GM12875 (cell line): ENCODE data around the gene CX3CR1.

ENCODE experiments used
- H3K4me3 ChIP-seq: one replicate; pipeline ENCODE4 v1.5.1; 2011; ENCODE audit warnings: low read depth, low read length, control low read depth
- CTCF ChIP-seq: IDR thresholded peaks from 2 replicates; pipeline ENCODE4 v1.5.1; 2011; ENCODE audit warnings: low read depth, mild to moderate bottlenecking, control low read depth, inconsistent platforms, low read length, moderate library complexity, borderline replicate concordance; ENCODE audit not compliant: insufficient read depth

Gene CX3CR1

GRCh38 chr3:39282057-39282456 is 2.2 kb upstream of the CX3CR1 start:
- H3K4me3 ChIP-seq, result no peak overlapping the region
- TF ChIP-seq CTCF, result no peak

GRCh38 chr3:39281533-39281932 is 1.7 kb upstream of the CX3CR1 start:
- TF ChIP-seq CTCF, result no peak
- H3K4me3 ChIP-seq, result no peak overlapping the region

GRCh38 chr3:39280571-39280970 is 735 bp upstream of the CX3CR1 start:
- no peak overlapping the region for H3K4me3 ChIP-seq
- no peak for TF ChIP-seq CTCF

- no peak overlapping the region for H3K4me3 ChIP-seq
- no peak for TF ChIP-seq CTCF
Measured at GRCh38 chr3:39278616-39278935, 1.3 kb downstream of the CX3CR1 start.

- TF ChIP-seq CTCF, result no peak
- no peak overlapping the region for H3K4me3 ChIP-seq
Measured at GRCh38 chr3:39277893-39278615, 1.8 kb downstream of the CX3CR1 start.

GRCh38 chr3:39276746-39277145 is 3.1 kb downstream of the CX3CR1 start:
- H3K4me3 ChIP-seq, result no peak overlapping the region
- TF ChIP-seq CTCF, result no peak

GRCh38 chr3:39275963-39276593 is 3.8 kb downstream of the CX3CR1 start:
- no peak overlapping the region for H3K4me3 ChIP-seq
- TF ChIP-seq CTCF, result no peak
